NCI-H446 treated with DMSO at 0.1 percent for 48 hours (cell line): Measurements from ENCODE around the gene CYP2D6.
"Not testable (repeated sequence)": the region's sequence is repeated elsewhere in the genome, so short reads cannot be mapped to it uniquely, and the experiment has no call there.

Experiments used
- DNase-seq: peaks from one replicate; lab custom pipeline; 2025; lab: John Stamatoyannopoulos, UW

Gene CYP2D6

GRCh38 chr22:42130639-42131431 is at the start of gene CYP2D6:
TSS of gene CYP2D6 (minus strand) at chr22:42130810. CDS start at chr22:42130791, 19 bp downstream.
- DNase-seq = not testable (repeated sequence)

GRCh38 chr22:42179616-42180015 is 49.0 kb upstream of the CYP2D6 start:
- no peak for DNase-seq

GRCh38 chr22:42178910-42179519 is 48.4 kb upstream of the CYP2D6 start:
- DNase-seq = no peak

GRCh38 chr22:42177891-42178336 is 47.3 kb upstream of the CYP2D6 start:
- no peak for DNase-seq

GRCh38 chr22:42176255-42176915 is 45.8 kb upstream of the CYP2D6 start:
- no peak for DNase-seq

GRCh38 chr22:42174062-42174461 is 43.5 kb upstream of the CYP2D6 start:
- no peak for DNase-seq

GRCh38 chr22:42173183-42173926 is 42.7 kb upstream of the CYP2D6 start:
- no peak for DNase-seq

GRCh38 chr22:42172773-42173172 is 42.2 kb upstream of the CYP2D6 start:
- peak; percentile 47 for DNase-seq

- no peak for DNase-seq
These were observed 41.5 kb upstream of the CYP2D6 start for GRCh38 chr22:42171946-42172719.

- DNase-seq = no peak
These were observed 40.8 kb upstream of the CYP2D6 start for GRCh38 chr22:42171417-42171816.

GRCh38 chr22:42170946-42171345 is 40.3 kb upstream of the CYP2D6 start:
- no peak for DNase-seq

GRCh38 chr22:42169055-42169469 is 38.5 kb upstream of the CYP2D6 start:
- no peak for DNase-seq

- no peak for DNase-seq
These were observed 37.9 kb upstream of the CYP2D6 start for GRCh38 chr22:42168476-42168875.

- DNase-seq = no peak
These were observed 36.5 kb upstream of the CYP2D6 start for GRCh38 chr22:42167066-42167465.

- DNase-seq = no peak
These were observed 34.3 kb upstream of the CYP2D6 start for GRCh38 chr22:42164901-42165300.

GRCh38 chr22:42163515-42163914 is 32.9 kb upstream of the CYP2D6 start:
- no peak for DNase-seq

- no peak for DNase-seq
These were observed 32.3 kb upstream of the CYP2D6 start for GRCh38 chr22:42162728-42163489.

GRCh38 chr22:42160830-42161696 is 30.5 kb upstream of the CYP2D6 start:
- DNase-seq = no peak

GRCh38 chr22:42160251-42160650 is 29.6 kb upstream of the CYP2D6 start:
- DNase-seq = no peak
